HepG2 (cell line): ENCODE data around the gene LENEP. TPM values are rescaled to one million over a fixed set of nuclear protein-coding genes. Genes with fewer than 3 reads are reported as not detected.

ENCODE experiments used
- E2F2 ChIP-seq: sonication (generic); formaldehyde crosslinking; IDR thresholded peaks from 2 replicates; pipeline ENCODE4 v1.4.0; 2020; ENCODE audit warnings: missing genetic modification reagents, borderline replicate concordance
- FOXP1 ChIP-seq, 2 experiments: fragments of 450-650 bp in 1 of 2; IDR thresholded peaks; 2 replicates each; pipeline ENCODE4 v1.6.1; 2017 to 2018; ENCODE audit warnings: antibody characterized with exemption in 1 of 2
- FOXP4 ChIP-seq: sonication (generic); formaldehyde crosslinking; IDR thresholded peaks from 2 replicates; pipeline ENCODE4 v1.4.0; 2020; ENCODE audit warnings: missing genetic modification reagents
- GATA4 ChIP-seq: sonication (generic); IDR thresholded peaks from 2 replicates; pipeline ENCODE4 v1.6.1; 2016; ENCODE audit warnings: antibody characterized with exemption, low read depth, borderline replicate concordance
- HOMEZ ChIP-seq: IDR thresholded peaks from 2 replicates; pipeline ENCODE4 v1.6.1; 2016; ENCODE audit warnings: low read depth
- KDM5A ChIP-seq: fragments of 200-600 bp; sonication (generic); IDR thresholded peaks from 2 replicates; pipeline ENCODE4 v1.7.0; 2018; ENCODE audit warnings: antibody characterized with exemption, mild to moderate bottlenecking, low read length, borderline replicate concordance
- MAX ChIP-seq: IDR thresholded peaks from 2 replicates; pipeline ENCODE4 v1.6.1; 2012; ENCODE audit warnings: inconsistent platforms
- POLR2AphosphoS5 ChIP-seq: IDR thresholded peaks from 2 replicates; pipeline ENCODE4 v1.6.1; 2012; ENCODE audit warnings: low read depth, low read length
- SNAPC5 ChIP-seq: sonication (generic); formaldehyde crosslinking; IDR thresholded peaks from 2 replicates; pipeline ENCODE4 v1.8.1; 2023; ENCODE audit warnings: mild to moderate bottlenecking, missing genetic modification reagents, borderline replicate concordance
- TBP ChIP-seq: sonication (generic); formaldehyde crosslinking; IDR thresholded peaks from 2 replicates; pipeline ENCODE4 v1.5.0; 2020; ENCODE audit warnings: missing genetic modification reagents
- TGIF2 ChIP-seq: IDR thresholded peaks from 2 replicates; pipeline ENCODE4 v1.6.1; 2016; ENCODE audit warnings: control low read depth, missing compliant biosample characterization
- THYN1 ChIP-seq: sonication (generic); formaldehyde crosslinking; IDR thresholded peaks from 2 replicates; pipeline ENCODE4 v1.8.1; 2023; ENCODE audit warnings: low read depth, mild to moderate bottlenecking, moderate library complexity, missing genetic modification reagents, borderline replicate concordance
- YEATS4 ChIP-seq: sonication (generic); formaldehyde crosslinking; IDR thresholded peaks from 2 replicates; pipeline ENCODE4 v1.4.0; 2020; ENCODE audit warnings: missing genetic modification reagents, borderline replicate concordance
- ZBED4 ChIP-seq: sonication (generic); formaldehyde crosslinking; IDR thresholded peaks from 2 replicates; pipeline ENCODE4 v1.4.0; 2020; ENCODE audit warnings: missing genetic modification reagents, borderline replicate concordance
- ZBTB38 ChIP-seq: sonication (generic); formaldehyde crosslinking; IDR thresholded peaks from 2 replicates; pipeline ENCODE4 v1.5.1; 2020; ENCODE audit warnings: mild to moderate bottlenecking, missing genetic modification reagents
- ZNF383 ChIP-seq: sonication (generic); formaldehyde crosslinking; IDR thresholded peaks from 2 replicates; pipeline ENCODE4 v1.4.0; 2020; ENCODE audit warnings: missing genetic modification reagents, mild to moderate bottlenecking, borderline replicate concordance
- ZNF567 ChIP-seq: sonication (generic); formaldehyde crosslinking; IDR thresholded peaks from 2 replicates; pipeline ENCODE4 v1.8.1; 2023; ENCODE audit warnings: mild to moderate bottlenecking, missing genetic modification reagents, borderline replicate concordance
- ZNF703 ChIP-seq: sonication (generic); formaldehyde crosslinking; IDR thresholded peaks from 2 replicates; pipeline ENCODE4 v1.5.1; 2020; ENCODE audit warnings: missing genetic modification reagents, mild to moderate bottlenecking, moderate library complexity, borderline replicate concordance
- ZNF766 ChIP-seq: sonication (generic); formaldehyde crosslinking; IDR thresholded peaks from 2 replicates; pipeline ENCODE4 v1.5.0; 2020; ENCODE audit warnings: missing genetic modification reagents, borderline replicate concordance
- polyA plus RNA-seq, 8 experiments: library from polyadenylated mRNA; depleted of rRNA in 3 of 8; stranded (reverse) in 7 of 8; unstranded in 1 of 8; fragments of >200 nt; fragmentation: Illumina TruSeq in 4 of 8; extraction: Trizol in 4 of 8; gene quantifications; 2 replicates each; pipeline versions ENCODE4 v1.2.1 to v1.2.3, GENCODE V29; 2011 to 2016; ENCODE audit warnings: low read depth in 4 of 8, missing spikeins in 1 of 8, mixed read lengths in 1 of 8; ENCODE audit not compliant: insufficient read depth in 1 of 8
- total RNA-seq, 5 experiments: library from RNA; depleted of rRNA; stranded (reverse); fragments of >200 nt; fragmentation: Illumina TruSeq; extraction: Trizol; gene quantifications; 2 replicates each; pipeline ENCODE4 v1.2.3, GENCODE V29; 2016; ENCODE audit warnings: low read depth in 1 of 5

Gene LENEP
- total and polyA plus RNA-seq, 2 of the 13 experiments (the other 11 are each of a cell fraction or from before 2014, with no cell fraction given), result 0.29 TPM; not detected in 1

- TF ChIP-seq HOMEZ (CRISPR knock-in tag), result no peak
- no peak for TF ChIP-seq ZBTB38 (CRISPR knock-in tag)
- no peak for TF ChIP-seq KDM5A
- TF ChIP-seq SNAPC5, result no peak
- TF ChIP-seq FOXP1 (IDR thresholded peaks at IDR 0.05), result no peak
- no peak for TF ChIP-seq FOXP1 (CRISPR knock-in tag; IDR thresholded peaks at IDR 0.05)
- TF ChIP-seq ZNF383 (CRISPR knock-in tag), result no peak
- TF ChIP-seq GATA4, result no peak
- peak; percentile 79 for TF ChIP-seq FOXP4 (CRISPR knock-in tag)
- TF ChIP-seq ZNF567 (CRISPR knock-in tag), result no peak
- no peak for TF ChIP-seq THYN1 (CRISPR knock-in tag)
- peak; percentile 52; the same call in 1 of the 2 replicates for TF ChIP-seq YEATS4 (CRISPR knock-in tag)
- TF ChIP-seq E2F2 (CRISPR knock-in tag), result 0 out of 2 replicates have a peak, but pooled peaks have one; percentile 42
- TF ChIP-seq TGIF2 (CRISPR knock-in tag), result no peak; the same call in 1 of the 2 replicates
- TF ChIP-seq ZNF703, result no peak
- no peak; the same call in 1 of the 2 replicates for TF ChIP-seq ZBED4 (CRISPR knock-in tag)
- TF ChIP-seq POLR2AphosphoS5, result peak; percentile 69
- no peak for TF ChIP-seq TBP (CRISPR knock-in tag)
- peak; percentile 82 for TF ChIP-seq MAX
- 0 out of 2 replicates have a peak, but pooled peaks have one; percentile 34 for TF ChIP-seq ZNF766 (CRISPR knock-in tag)
These were observed 20.7 kb upstream of the LENEP start (continued) for GRCh38 chr1:154972517-154973343.
